ENCODE data around the gene HOXD9. TPM values are rescaled to one million over a fixed set of nuclear protein-coding genes. Genes with fewer than 3 reads are reported as not detected.
A peak's percentile ranks its signal among the peaks of the same experiment; 100 is the strongest.

HOXD9 gene
- total and polyA plus RNA-seq, 2 of the 8 experiments (the other 6 are each of a cell fraction or from before 2014, with no cell fraction given), result not detected

DNA sequence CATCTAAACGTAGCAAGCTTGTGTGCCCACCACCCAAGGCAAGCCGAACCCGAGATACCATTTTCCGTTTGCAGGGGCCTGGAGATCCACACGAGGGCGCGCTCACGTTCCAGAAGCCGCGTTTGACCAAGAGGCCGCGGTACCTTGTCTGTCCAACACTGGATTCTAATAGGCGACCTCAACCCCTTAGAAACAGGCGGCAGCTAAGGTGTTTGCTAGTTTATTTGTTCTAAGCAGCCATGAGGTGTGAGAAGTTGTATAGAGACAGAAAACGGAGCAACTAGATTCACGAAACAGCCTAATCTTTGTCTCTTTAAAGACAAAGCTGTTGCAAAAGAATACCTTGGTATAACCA lies 11.2 kb upstream of the HOXD9 start:
- DNase-seq (ENCODE audit: low read depth in 1 of 2, low spot score in 2 of 2), result peak in 1 of 2 experiments; percentile 84
- Histone ChIP-seq H3K79me1 (ENCODE audit: low read depth, low read length) (no peaks in the 10 kb centered on the region), H3K56ac (replicated peaks; ENCODE audit: insufficient read length, low read depth, low read length) (no peak overlapping the region), H2AK5ac (ENCODE audit: low read depth, low read length) (no peak overlapping the region), H4K20me1 (replicated peaks in 1 of 2; ENCODE audit: control insufficient read depth in 1 of 2, insufficient read depth in 2 of 2, low read length in 2 of 2) (peaks cover 19 to 29% of the 10 kb centered on the region in 2 experiments), H3K27me3 (replicated peaks in 1 of 4; ENCODE audit: control insufficient read depth in 3 of 4, extremely low read depth in 1 of 4, insufficient read depth in 3 of 4, low read length in 3 of 4) (peaks cover 96 to 99% (median 98%) of the 10 kb centered on the region in 4 experiments), H3K18ac (ENCODE audit: extremely low read depth, low read length) (no peak overlapping the region), H2BK120ac (replicated peaks; ENCODE audit: low read depth, low read length) (no peak overlapping the region), H3K79me2 (ENCODE audit: control insufficient read depth in 1 of 2, insufficient read depth in 2 of 2, low read length in 2 of 2) (no peaks in the 10 kb centered on the region), H2BK5ac (ENCODE audit: low read depth, low read length) (no peak overlapping the region), H2BK20ac (ENCODE audit: low read length) (no peak overlapping the region), H3K23ac (ENCODE audit: insufficient read length) (no peak overlapping the region), H3K9me3 (ENCODE audit: insufficient read depth in 2 of 2, low read depth in 1 of 2, low read length in 1 of 2) (peaks cover 0 to 5% of the 10 kb centered on the region in 2 experiments; a peak in 1 of 4 replicates), H4K91ac (replicated peaks; ENCODE audit: insufficient read length, low read length) (no peak overlapping the region), H3K4ac (replicated peaks; ENCODE audit: insufficient read length, low read depth, low read length) (no peak overlapping the region), H2BK12ac (ENCODE audit: low read depth, low read length) (no peak overlapping the region), H4K5ac (ENCODE audit: insufficient read length, low read depth, low read length) (no peak overlapping the region), H3K27ac (ENCODE audit: low read depth, low read length) (no peak overlapping the region), H3K4me3 (ENCODE audit: extremely low read depth in 1 of 4, insufficient read depth in 2 of 4, low read depth in 3 of 4, low read length in 4 of 4) (no peak overlapping the region), H3K23me2 (ENCODE audit: low read depth, low read length) (no peaks in the 10 kb centered on the region), H3K14ac (ENCODE audit: insufficient read length) (no peak overlapping the region), H2AFZ (ENCODE audit: low read length) (no peak overlapping the region), H3K4me1 (replicated peaks in 1 of 4; ENCODE audit: control insufficient read depth in 3 of 4, insufficient read depth in 4 of 4, low read length in 3 of 4) (peaks cover 0 to 11% (median 3%) of the 10 kb centered on the region in 4 experiments; a peak in 5 of 7 replicates), H3K9ac (replicated peaks in 1 of 4; ENCODE audit: extremely low read depth in 1 of 4, low read depth in 3 of 4, low read length in 3 of 4) (no peak overlapping the region), H4K8ac (ENCODE audit: extremely low read depth, insufficient read depth, low read length) (no peak overlapping the region), H2BK15ac (ENCODE audit: low read length) (no peak overlapping the region), H3K4me2 (ENCODE audit: insufficient read depth in 1 of 2, low read depth in 2 of 2, low read length in 2 of 2) (no peak overlapping the region), H3K36me3 (ENCODE audit: control insufficient read depth in 2 of 4, insufficient read depth in 4 of 4, low read length in 3 of 4) (peaks cover 0 to 8% (median 0%) of the 10 kb centered on the region in 4 experiments; a peak in 1 of 8 replicates)
- FAIRE-seq, result peak; percentile 72
- 6% methylated on average over 16 of the region's 16 CpGs; no CpG with 5 or more reads in 1 of the 2 experiments for WGBS, 2 experiments (ENCODE audit: extremely low coverage in 1 of 2, insufficient coverage in 1 of 2, insufficient read length in 1 of 2, insufficient replicate concordance in 2 of 2, low coverage in 1 of 2, low lambda C conversion rate in 2 of 2, missing lambda C conversion rate in 1 of 2)
- POLR2A ChIA-PET (ENCODE audit: partially characterized antibody), result interaction anchor here (0.6 kb wide), 1 partner anchor 8 kb away, joined by 3 read pairs; no protein-coding TSS in a partner anchor
- CTCF ChIA-PET (ENCODE audit: partially characterized antibody), result interaction anchor here (0.5 to 5.4 kb wide), 23 partner anchors 9 to 840 kb away, joined by 3 to 42 read pairs (median 4); partner anchors contain the start of genes EVX2 and HOXD9
- no peak for TF ChIP-seq NANOG (IDR thresholded peaks at IDR 0.05; ENCODE audit: insufficient read depth, low read depth, low read length, poor library complexity, severe bottlenecking)
- TF ChIP-seq E2F6 (IDR thresholded peaks at IDR 0.05), result no peak
- peak; percentile 29 to 46; a peak in 3 of 4 replicates for TF ChIP-seq RAD21 (IDR thresholded peaks at IDR 0.05 in 1 of 2, conservative IDR thresholded peaks at IDR 0.05 in 1 of 2; ENCODE audit: low read depth in 2 of 2, low read length in 2 of 2)
- TF ChIP-seq SP1 (IDR thresholded peaks at IDR 0.05; ENCODE audit: low read depth, low read length), result peak; percentile 31; the same call in 1 of the 2 replicates
- TF ChIP-seq EP300 (IDR thresholded peaks at IDR 0.05; ENCODE audit: borderline replicate concordance in 1 of 2, low read depth in 2 of 2, low read length in 2 of 2), result no peak
- TF ChIP-seq HDAC6 (IDR thresholded peaks at IDR 0.05; ENCODE audit: low read depth, low read length), result no peak
- TF ChIP-seq, protein P1, sequence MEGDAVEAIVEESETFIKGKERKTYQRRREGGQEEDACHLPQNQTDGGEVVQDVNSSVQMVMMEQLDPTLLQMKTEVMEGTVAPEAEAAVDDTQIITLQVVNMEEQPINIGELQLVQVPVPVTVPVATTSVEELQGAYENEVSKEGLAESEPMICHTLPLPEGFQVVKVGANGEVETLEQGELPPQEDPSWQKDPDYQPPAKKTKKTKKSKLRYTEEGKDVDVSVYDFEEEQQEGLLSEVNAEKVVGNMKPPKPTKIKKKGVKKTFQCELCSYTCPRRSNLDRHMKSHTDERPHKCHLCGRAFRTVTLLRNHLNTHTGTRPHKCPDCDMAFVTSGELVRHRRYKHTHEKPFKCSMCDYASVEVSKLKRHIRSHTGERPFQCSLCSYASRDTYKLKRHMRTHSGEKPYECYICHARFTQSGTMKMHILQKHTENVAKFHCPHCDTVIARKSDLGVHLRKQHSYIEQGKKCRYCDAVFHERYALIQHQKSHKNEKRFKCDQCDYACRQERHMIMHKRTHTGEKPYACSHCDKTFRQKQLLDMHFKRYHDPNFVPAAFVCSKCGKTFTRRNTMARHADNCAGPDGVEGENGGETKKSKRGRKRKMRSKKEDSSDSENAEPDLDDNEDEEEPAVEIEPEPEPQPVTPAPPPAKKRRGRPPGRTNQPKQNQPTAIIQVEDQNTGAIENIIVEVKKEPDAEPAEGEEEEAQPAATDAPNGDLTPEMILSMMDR (IDR thresholded peaks at IDR 0.05; ENCODE audit: control extremely low read depth in 1 of 3, insufficient read depth in 1 of 3, low read depth in 1 of 3, low read length in 3 of 3), result peak; percentile 73 to 91 (median 86)
- peak; percentile 69; the same call in 1 of the 2 replicates for TF ChIP-seq TEAD4 (IDR thresholded peaks at IDR 0.05; ENCODE audit: low read depth, low read length)
- 0 out of 2 replicates have a peak, but pooled peaks have one; percentile 74 for TF ChIP-seq TCF12 (IDR thresholded peaks at IDR 0.05; ENCODE audit: low read depth, low read length)
